H1 (cell line): ENCODE data around the gene TBPL2. TPM values are rescaled to one million over a fixed set of nuclear protein-coding genes. Genes with fewer than 3 reads are reported as not detected.

Source experiments
- CTCF ChIA-PET: fragments of 300-600 bp; sonication (Branson Sonifier 250); formaldehyde crosslinking; loops from one replicate; lab custom pipeline; 2021; ENCODE audit not compliant: partially characterized antibody; lab: Charles Lee
- POLR2A ChIA-PET: fragments of 300-600 bp; sonication (Branson Sonifier 250); formaldehyde crosslinking; loops from one replicate; lab custom pipeline; 2021; ENCODE audit warnings: inconsistent platforms; ENCODE audit not compliant: partially characterized antibody; lab: Charles Lee
- DNase-seq, 2 experiments: peaks; one replicate each; pipeline versions ENCODE4 v3.0.0 to v3.0.0-alpha.2; 2010 to 2022; ENCODE audit warnings: low spot score in 2 of 2, low read depth in 1 of 2, mixed read lengths in 1 of 2
- FAIRE-seq: peaks from 2 replicates; lab custom pipeline; 2011; peaks lifted over from hg19 to GRCh38; lab: Jason Lieb, UNC
- H2AFZ ChIP-seq: 2 replicates; pipeline ENCODE4 v1.8.1; 2012; ENCODE audit warnings: low read length, inconsistent platforms
- H2AK5ac ChIP-seq: 2 replicates; pipeline ENCODE4 v1.6.1; 2013; ENCODE audit warnings: low read depth, low read length
- H2BK120ac ChIP-seq: replicated peaks from 2 replicates; pipeline ENCODE3; 2013; ENCODE audit warnings: low read depth, low read length, inconsistent platforms
- H2BK12ac ChIP-seq: 2 replicates; pipeline ENCODE4 v1.6.1; 2013; ENCODE audit warnings: low read depth, low read length
- H2BK15ac ChIP-seq: 2 replicates; pipeline ENCODE4 v1.6.1; 2013; ENCODE audit warnings: low read length
- H2BK20ac ChIP-seq: 2 replicates; pipeline ENCODE4 v1.6.1; 2013; ENCODE audit warnings: low read length
- H2BK5ac ChIP-seq: 2 replicates; pipeline ENCODE4 v1.6.1; 2013; ENCODE audit warnings: low read depth, low read length
- H3K14ac ChIP-seq: 2 replicates; pipeline ENCODE4 v1.6.1; 2013; ENCODE audit warnings: inconsistent platforms; ENCODE audit not compliant: insufficient read length
- H3K18ac ChIP-seq: 2 replicates; pipeline ENCODE4 v1.6.1; 2013; ENCODE audit warnings: low read length; ENCODE audit errors: extremely low read depth
- H3K23ac ChIP-seq: 2 replicates; pipeline ENCODE4 v1.6.1; 2013; ENCODE audit warnings: inconsistent platforms; ENCODE audit not compliant: insufficient read length
- H3K23me2 ChIP-seq: 2 replicates; pipeline ENCODE4 v1.6.1; 2013; ENCODE audit warnings: low read depth, low read length
- H3K27ac ChIP-seq: 2 replicates; pipeline ENCODE4 v1.6.1; 2011; ENCODE audit warnings: low read depth, low read length, inconsistent platforms
- H3K27me3 ChIP-seq, 4 experiments: replicated peaks in 1 of 4; 1 replicate in 1 of 4; 2 replicates in 3 of 4; pipeline versions ENCODE4 v1.6.1 to v1.8.1; 2011 to 2013; ENCODE audit warnings: low read length in 3 of 4, mild to moderate bottlenecking in 3 of 4, inconsistent platforms in 2 of 4, mixed read lengths in 2 of 4, moderate library complexity in 1 of 4; ENCODE audit not compliant: control insufficient read depth in 3 of 4, insufficient read depth in 3 of 4; ENCODE audit errors: extremely low read depth in 1 of 4
- H3K36me3 ChIP-seq, 4 experiments: 2 replicates each; pipeline versions ENCODE4 v1.6.1 to v1.8.1; 2011 to 2013; ENCODE audit warnings: mild to moderate bottlenecking in 4 of 4, low read length in 3 of 4, moderate library complexity in 2 of 4, control low read depth in 1 of 4, inconsistent platforms in 1 of 4; ENCODE audit not compliant: insufficient read depth in 4 of 4, control insufficient read depth in 2 of 4
- H3K4ac ChIP-seq: replicated peaks from 2 replicates; pipeline ENCODE3; 2013; ENCODE audit warnings: low read length, low read depth, mixed read lengths, inconsistent platforms; ENCODE audit not compliant: insufficient read length
- H3K4me1 ChIP-seq, 4 experiments: replicated peaks in 1 of 4; 1 replicate in 1 of 4; 2 replicates in 3 of 4; pipeline versions ENCODE4 v1.6.1 to v1.8.1; 2011 to 2013; ENCODE audit warnings: low read length in 3 of 4, inconsistent platforms in 2 of 4, mixed read lengths in 1 of 4; ENCODE audit not compliant: insufficient read depth in 4 of 4, control insufficient read depth in 3 of 4
- H3K4me2 ChIP-seq, 2 experiments: 2 replicates each; pipeline versions ENCODE4 v1.6.1 to v1.8.1; 2011 to 2013; ENCODE audit warnings: low read depth in 2 of 2, low read length in 2 of 2, control low read depth in 1 of 2, inconsistent platforms in 1 of 2, mild to moderate bottlenecking in 1 of 2; ENCODE audit not compliant: insufficient read depth in 1 of 2
- H3K4me3 ChIP-seq, 4 experiments: fragments of 200-600, 300-600 bp in 1 of 4; sonication (generic), shearing (Covaris generic), sonication (Bioruptor Twin) in 1 of 4; 2 replicates each; pipeline versions ENCODE4 v1.5.1 to v1.8.1; 2011 to 2016; ENCODE audit warnings: low read length in 4 of 4, low read depth in 3 of 4, control low read depth in 2 of 4, inconsistent platforms in 2 of 4, mild to moderate bottlenecking in 2 of 4, mixed read lengths in 1 of 4, moderate library complexity in 1 of 4; ENCODE audit not compliant: insufficient read depth in 2 of 4; ENCODE audit errors: extremely low read depth in 1 of 4
- H3K56ac ChIP-seq: replicated peaks from 2 replicates; pipeline ENCODE3; 2013; ENCODE audit warnings: low read depth, mild to moderate bottlenecking, mixed read lengths, low read length, inconsistent platforms; ENCODE audit not compliant: insufficient read length
- H3K79me1 ChIP-seq: 2 replicates; pipeline ENCODE4 v1.6.1; 2013; ENCODE audit warnings: low read depth, low read length, control low read depth
- H3K79me2 ChIP-seq, 2 experiments: 2 replicates each; pipeline versions ENCODE4 v1.6.1 to v1.8.1; 2012 to 2013; ENCODE audit warnings: low read length in 2 of 2, mild to moderate bottlenecking in 2 of 2, inconsistent platforms in 1 of 2; ENCODE audit not compliant: insufficient read depth in 2 of 2, control insufficient read depth in 1 of 2
- H3K9ac ChIP-seq, 4 experiments: replicated peaks in 1 of 4; 1 replicate in 1 of 4; 2 replicates in 3 of 4; pipeline versions ENCODE4 v1.6.1 to v1.8.1; 2011 to 2013; ENCODE audit warnings: low read depth in 3 of 4, low read length in 3 of 4, control low read depth in 2 of 4, mild to moderate bottlenecking in 2 of 4, moderate library complexity in 2 of 4, inconsistent platforms in 1 of 4; ENCODE audit errors: extremely low read depth in 1 of 4
- H3K9me3 ChIP-seq, 2 experiments: 2 replicates each; pipeline versions ENCODE4 v1.6.1 to v1.8.1; 2012 to 2013; ENCODE audit warnings: mild to moderate bottlenecking in 2 of 2, moderate library complexity in 2 of 2, control low read depth in 1 of 2, inconsistent platforms in 1 of 2, low read depth in 1 of 2, low read length in 1 of 2, mixed read lengths in 1 of 2; ENCODE audit not compliant: insufficient read depth in 2 of 2
- H4K20me1 ChIP-seq, 2 experiments: replicated peaks in 1 of 2; 2 replicates each; pipeline versions ENCODE3 to v1.8.1; 2011 to 2013; ENCODE audit warnings: inconsistent platforms in 2 of 2, low read length in 2 of 2, mild to moderate bottlenecking in 1 of 2; ENCODE audit not compliant: insufficient read depth in 2 of 2, control insufficient read depth in 1 of 2
- H4K5ac ChIP-seq: 2 replicates; pipeline ENCODE4 v1.6.1; 2013; ENCODE audit warnings: low read length, low read depth, mixed read lengths, inconsistent platforms; ENCODE audit not compliant: insufficient read length
- H4K8ac ChIP-seq: 2 replicates; pipeline ENCODE4 v1.8.0; 2013; ENCODE audit warnings: mild to moderate bottlenecking, moderate library complexity, low read length, inconsistent platforms; ENCODE audit not compliant: insufficient read depth; ENCODE audit errors: extremely low read depth
- H4K91ac ChIP-seq: replicated peaks from 2 replicates; pipeline ENCODE3; 2013; ENCODE audit warnings: low read length, mixed read lengths, inconsistent platforms; ENCODE audit not compliant: insufficient read length
- BRCA1 ChIP-seq: IDR thresholded peaks from 2 replicates; pipeline ENCODE4 v1.6.1; 2012; ENCODE audit warnings: low read depth, low read length, improper control_type of control experiment
- MAFK ChIP-seq: IDR thresholded peaks from 2 replicates; pipeline ENCODE4 v1.6.1; 2012; ENCODE audit warnings: low read depth, mild to moderate bottlenecking, improper control_type of control experiment, low read length
- NRF1 ChIP-seq: IDR thresholded peaks from 2 replicates; pipeline ENCODE4 v1.6.1; 2011; ENCODE audit warnings: mild to moderate bottlenecking, low read depth, low read length, improper control_type of control experiment
- SAP30 ChIP-seq: fragments of 300-600 bp; sonication (generic); IDR thresholded peaks from 2 replicates; pipeline ENCODE4 v1.7.1; 2012; ENCODE audit warnings: low read length, moderate library complexity, mild to moderate bottlenecking, inconsistent platforms; ENCODE audit not compliant: insufficient read depth, insufficient replicate concordance
- SIN3A ChIP-seq, 2 experiments: IDR thresholded peaks in 1 of 2; conservative IDR thresholded peaks in 1 of 2; 2 replicates each; pipeline ENCODE4 v1.6.1; 2011 to 2012; ENCODE audit warnings: low read length in 2 of 2, improper control_type of control experiment in 1 of 2, low read depth in 1 of 2, mild to moderate bottlenecking in 1 of 2
- SIRT6 ChIP-seq: IDR thresholded peaks from one replicate; pipeline ENCODE4 v1.7.1; 2012; ENCODE audit warnings: low read length, inconsistent platforms
- TAF1 ChIP-seq: IDR thresholded peaks from 2 replicates; pipeline ENCODE4 v1.6.1; 2011; ENCODE audit warnings: mild to moderate bottlenecking, low read depth, low read length
- TAF7 ChIP-seq: optimal IDR thresholded peaks from 2 replicates; pipeline ENCODE3; 2011; ENCODE audit warnings: low read depth, mild to moderate bottlenecking, inconsistent platforms, low read length, moderate library complexity, borderline replicate concordance
- TBP ChIP-seq: IDR thresholded peaks from 2 replicates; pipeline ENCODE4 v1.6.1; 2011; ENCODE audit warnings: low read depth, low read length, improper control_type of control experiment
- TCF12 ChIP-seq: IDR thresholded peaks from 2 replicates; pipeline ENCODE4 v1.6.1; 2011; ENCODE audit warnings: low read depth, mild to moderate bottlenecking, low read length
- YY1 ChIP-seq: IDR thresholded peaks from 2 replicates; pipeline ENCODE4 v1.6.1; 2011; ENCODE audit warnings: low read depth, mild to moderate bottlenecking, low read length
- WGBS, 2 experiments: shearing (Covaris generic) in 1 of 2; methylation state at CpG; one replicate each; pipeline versions ENCODE4 v1.1.6 to v1.1.7; 2013 to 2015; ENCODE audit warnings: low lambda C conversion rate in 2 of 2, mixed read lengths in 2 of 2, inconsistent platforms in 1 of 2, low coverage in 1 of 2, missing lambda C conversion rate in 1 of 2; ENCODE audit not compliant: insufficient replicate concordance in 2 of 2, insufficient coverage in 1 of 2, insufficient read length in 1 of 2; ENCODE audit errors: extremely low coverage in 1 of 2, missing lambda C conversion rate in 1 of 2; 5-methylcytosine and 5-hydroxymethylcytosine counted together
- polyA plus RNA-seq, 7 experiments: library from polyadenylated mRNA; depleted of rRNA in 3 of 7; stranded (reverse) in 5 of 7; unstranded in 2 of 7; fragments of >200 nt in 5 of 7; fragments of 200-250 nt in 2 of 7; gene quantifications; 1 replicate in 5 of 7; 2 replicates in 1 of 7; 4 replicates in 1 of 7; pipeline versions ENCODE4 v1.2.1 to v1.2.3, GENCODE V29; 2011 to 2013; ENCODE audit warnings: missing spikeins in 2 of 7, mixed read lengths in 2 of 7
- total RNA-seq: library from RNA; stranded (reverse); fragmentation: NEBNext Ultra II Directional; extraction: Animal tissue kit (Norgen Biotek cat#: 25700); gene quantifications from 2 replicates; pipeline ENCODE4 v1.2.1, GENCODE V29; 2021
- TF ChIP-seq, protein P1 (sequence below): IDR thresholded peaks from 2 replicates; pipeline ENCODE4 v1.6.1; 2011; ENCODE audit warnings: low read length, improper control_type of control experiment

TBPL2 gene
- total and polyA plus RNA-seq, 2 of the 8 experiments (the other 6 are each of a cell fraction or from before 2014, with no cell fraction given), result 0.03 TPM; not detected in 1

DNA sequence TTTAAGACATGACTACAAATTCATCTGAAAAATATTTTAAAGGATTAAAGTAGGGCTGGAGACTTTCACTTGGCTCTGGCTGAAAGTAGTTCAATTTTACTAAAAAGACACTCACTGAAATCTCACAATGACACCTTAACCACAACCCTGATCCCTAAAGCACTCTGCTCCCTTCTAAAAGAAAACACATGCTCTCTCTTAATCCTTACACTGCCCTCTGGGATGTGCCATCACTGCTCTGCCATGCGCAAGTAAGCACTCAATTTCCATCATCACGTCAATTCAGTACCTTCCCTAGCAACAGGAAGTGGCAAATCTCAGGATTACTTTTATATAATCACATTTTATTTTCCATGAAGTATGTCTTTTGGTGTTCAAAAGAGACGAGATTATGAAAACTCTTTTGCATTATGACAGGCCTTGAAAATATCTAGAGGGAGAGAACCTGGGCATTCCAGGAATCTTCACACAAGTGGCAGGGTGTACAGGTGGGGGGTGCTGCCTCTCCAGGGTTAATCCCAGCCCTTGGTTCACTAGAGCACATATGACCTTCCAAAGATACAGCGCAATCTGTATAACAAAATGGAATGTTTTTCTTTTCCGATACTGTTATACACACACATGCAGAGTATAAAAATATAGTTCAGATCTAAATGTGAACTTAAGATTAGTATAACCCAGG lies 36.1 kb downstream of the TBPL2 start:
- Histone ChIP-seq H2BK12ac (no peak overlapping the region), H3K79me1 (peaks cover 6% of the 10 kb centered on the region), H4K5ac (no peak overlapping the region), H4K91ac (no peak overlapping the region), H3K4me3 (no peak overlapping the region), H3K56ac (no peak overlapping the region), H3K4me2 (no peak overlapping the region), H3K9ac (no peak overlapping the region), H3K23me2 (no peaks in the 10 kb centered on the region), H2BK20ac (no peak overlapping the region), H3K4me1 (no peaks in the 10 kb centered on the region; a peak in 1 of 7 replicates), H3K4ac (no peak overlapping the region), H3K36me3 (no peaks in the 10 kb centered on the region), H2AFZ (no peak overlapping the region), H4K20me1 (peaks cover 0 to 1% of the 10 kb centered on the region in 2 experiments), H2BK120ac (no peak overlapping the region), H2BK15ac (no peak overlapping the region), H3K9me3 (no peaks in the 10 kb centered on the region), H3K79me2 (peaks cover 4 to 78% of the 10 kb centered on the region in 2 experiments; a peak in 3 of 4 replicates), H3K27ac (no peak overlapping the region), H3K27me3 (no peaks in the 10 kb centered on the region), H3K18ac (no peak overlapping the region), H3K14ac (no peak overlapping the region), H3K23ac (no peak overlapping the region), H2AK5ac (no peak overlapping the region), H2BK5ac (no peak overlapping the region), H4K8ac (no peak overlapping the region)
- DNase-seq, result no peak
- no peak for FAIRE-seq
- CTCF ChIA-PET, result no interaction called here
- 92% methylated on average over 5 of the region's 5 CpGs; no CpG with 5 or more reads in 1 of the 2 experiments for WGBS, 2 experiments
- POLR2A ChIA-PET, result no interaction called here
- TF ChIP-seq NRF1, result no peak
- no peak for TF ChIP-seq YY1
- no peak for TF ChIP-seq TAF1
- TF ChIP-seq TCF12, result no peak
- TF ChIP-seq, protein P1, sequence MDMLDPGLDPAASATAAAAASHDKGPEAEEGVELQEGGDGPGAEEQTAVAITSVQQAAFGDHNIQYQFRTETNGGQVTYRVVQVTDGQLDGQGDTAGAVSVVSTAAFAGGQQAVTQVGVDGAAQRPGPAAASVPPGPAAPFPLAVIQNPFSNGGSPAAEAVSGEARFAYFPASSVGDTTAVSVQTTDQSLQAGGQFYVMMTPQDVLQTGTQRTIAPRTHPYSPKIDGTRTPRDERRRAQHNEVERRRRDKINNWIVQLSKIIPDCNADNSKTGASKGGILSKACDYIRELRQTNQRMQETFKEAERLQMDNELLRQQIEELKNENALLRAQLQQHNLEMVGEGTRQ, result no peak
- no peak for TF ChIP-seq TAF7
- TF ChIP-seq BRCA1, result no peak
- TF ChIP-seq SIRT6, result no peak
- TF ChIP-seq MAFK, result no peak
- no peak for TF ChIP-seq SAP30
- TF ChIP-seq TBP, result no peak
- no peak for TF ChIP-seq SIN3A (conservative IDR thresholded peaks at IDR 0.05 in 1 of 2, IDR thresholded peaks at IDR 0.05 in 1 of 2; ENCODE audit: low read depth in 1 of 2, low read length in 2 of 2)
